HCT116 (cell line): ENCODE measurements around the gene PRRX1. TPM values are rescaled to one million over a fixed set of nuclear protein-coding genes. Genes with fewer than 3 reads are reported as not detected.

ENCODE experiments used
- ATAC-seq: fragments of 200-7000 bp; cut with Tn5 transposase; 2 replicates; pipeline ENCODE4 v1.9.1; 2020; ENCODE audit warnings: mild to moderate bottlenecking, moderate library complexity
- BruUV-seq: library from RNA; stranded (reverse); fragments of 400-500 nt; replicated peaks from 2 replicates; lab custom pipeline; 2021; lab: Mats Ljungman, UMichigan
- CTCF ChIA-PET: fragments of 300-600 bp; sonication (Branson Sonifier 250); formaldehyde crosslinking; loops from one replicate; lab custom pipeline; 2021; ENCODE audit warnings: antibody characterized with exemption; lab: Charles Lee
- POLR2A ChIA-PET: fragments of 300-600, 350-600 bp; sonication (Branson Sonifier 250); formaldehyde crosslinking; loops from one replicate; lab custom pipeline; 2021; ENCODE audit warnings: antibody characterized with exemption; lab: Charles Lee
- RAD21 ChIA-PET, 2 experiments: fragments of 300-600 bp; sonication (Branson Sonifier 250); formaldehyde crosslinking; loops; one replicate each; lab custom pipeline; 2023; ENCODE audit warnings: low total read pairs in 2 of 2; ENCODE audit not compliant: uncharacterized antibody in 2 of 2, unreplicated experiment in 2 of 2, low non-redundant PET in 1 of 2; lab: Charles Lee
- DNase-seq: peaks from one replicate; pipeline ENCODE4 v3.0.0-alpha.2; 2010; ENCODE audit warnings: low read depth, low spot score
- H2AFZ ChIP-seq: fragments of 200-600 bp; shearing (Covaris generic), sonication (generic); 2 replicates; pipeline ENCODE4 v1.6.1; 2017; ENCODE audit warnings: low read depth, mixed run types, mixed read lengths, antibody characterized with exemption, low read length; ENCODE audit not compliant: poor library complexity, severe bottlenecking
- H3K27ac ChIP-seq: 2 replicates; pipeline ENCODE4 v1.5.1; 2012; ENCODE audit warnings: low read depth, low read length
- H3K27me3 ChIP-seq: fragments of 200-600 bp; sonication (generic); 2 replicates; pipeline ENCODE4 v1.6.1; 2016; ENCODE audit warnings: mixed run types, low read length, mixed read lengths; ENCODE audit not compliant: insufficient read depth
- H3K36me3 ChIP-seq, 2 experiments: fragments of 200-500 bp in 1 of 2; fragments of 200-600 bp in 1 of 2; sonication (Bioruptor generic) in 1 of 2; sonication (generic) in 1 of 2; 2 replicates each; pipeline versions ENCODE4 v1.5.1 to v1.6.1; 2014 to 2016; ENCODE audit warnings: low read length in 2 of 2, inconsistent platforms in 1 of 2, mixed read lengths in 1 of 2, mixed run types in 1 of 2; ENCODE audit not compliant: insufficient read depth in 2 of 2, control insufficient read depth in 1 of 2
- H3K4me1 ChIP-seq, 2 experiments: fragments of 200-600 bp in 1 of 2; sonication (generic) in 1 of 2; 2 replicates each; pipeline versions ENCODE4 v1.5.1 to v1.6.1; 2012 to 2017; ENCODE audit warnings: low read length in 2 of 2, inconsistent platforms in 1 of 2, mild to moderate bottlenecking in 1 of 2, mixed read lengths in 1 of 2, mixed run types in 1 of 2, moderate library complexity in 1 of 2; ENCODE audit not compliant: insufficient read depth in 2 of 2, control insufficient read depth in 1 of 2
- H3K4me2 ChIP-seq: fragments of 200-600 bp; sonication (generic); 2 replicates; pipeline ENCODE4 v1.6.1; 2017; ENCODE audit warnings: mixed run types, low read length, mixed read lengths
- H3K4me3 ChIP-seq, 2 experiments: fragments of 200-600 bp in 1 of 2; sonication (generic) in 1 of 2; replicated peaks in 1 of 2; 2 replicates each; pipeline ENCODE4 v1.5.1; 2011 to 2016; ENCODE audit warnings: low read length in 2 of 2, control low read depth in 1 of 2, low read depth in 1 of 2, mild to moderate bottlenecking in 1 of 2, mixed read lengths in 1 of 2, mixed run types in 1 of 2
- H3K79me2 ChIP-seq: fragments of 200-600 bp; sonication (generic); 2 replicates; pipeline ENCODE4 v1.6.1; 2017; ENCODE audit warnings: mild to moderate bottlenecking, mixed run types, low read length, moderate library complexity, mixed read lengths; ENCODE audit not compliant: insufficient read depth
- H3K9ac ChIP-seq: fragments of 200-600 bp; sonication (generic); 2 replicates; pipeline ENCODE4 v1.6.1; 2016; ENCODE audit warnings: low read length, mixed read lengths
- H3K9me2 ChIP-seq: fragments of 200-600 bp; sonication (generic), shearing (Covaris generic); 2 replicates; pipeline ENCODE4 v1.6.1; 2017; ENCODE audit warnings: mixed run types, mild to moderate bottlenecking, moderate library complexity; ENCODE audit not compliant: insufficient read depth
- H3K9me3 ChIP-seq, 2 experiments: fragments of 200-500 bp in 1 of 2; fragments of 200-600 bp in 1 of 2; sonication (Bioruptor generic) in 1 of 2; sonication (generic) in 1 of 2; 2 replicates each; pipeline ENCODE4 v1.6.1; 2014 to 2017; ENCODE audit warnings: low read length in 2 of 2, mixed read lengths in 2 of 2, inconsistent platforms in 1 of 2, low read depth in 1 of 2, mild to moderate bottlenecking in 1 of 2, mixed run types in 1 of 2, moderate library complexity in 1 of 2; ENCODE audit not compliant: control insufficient read depth in 1 of 2, insufficient read depth in 1 of 2
- H4K20me1 ChIP-seq: fragments of 200-600 bp; sonication (generic), shearing (Covaris generic); 2 replicates; pipeline ENCODE4 v1.6.1; 2017; ENCODE audit warnings: mixed run types, mild to moderate bottlenecking, moderate library complexity; ENCODE audit not compliant: insufficient read depth
- ATF3 ChIP-seq: IDR thresholded peaks from 2 replicates; pipeline ENCODE4 v1.6.1; 2012
- CEBPB ChIP-seq: IDR thresholded peaks from 2 replicates; pipeline ENCODE4 v1.6.1; 2012; ENCODE audit warnings: low read depth
- EGR1 ChIP-seq: IDR thresholded peaks from 2 replicates; pipeline ENCODE4 v1.6.1; 2012; ENCODE audit warnings: low read depth
- EZH2 ChIP-seq: fragments of 200-600 bp; sonication (generic); IDR thresholded peaks from 2 replicates; pipeline ENCODE4 v1.6.1; 2017; ENCODE audit warnings: antibody characterized with exemption, mixed run types
- REST ChIP-seq: IDR thresholded peaks from 2 replicates; pipeline ENCODE4 v1.6.1; 2012; ENCODE audit warnings: low read depth
- SIN3A ChIP-seq: IDR thresholded peaks from 2 replicates; pipeline ENCODE4 v1.6.1; 2012; ENCODE audit warnings: low read depth
- TCF7L2 ChIP-seq: IDR thresholded peaks from 2 replicates; pipeline ENCODE4 v1.7.0; 2011; ENCODE audit warnings: borderline replicate concordance, inconsistent platforms; ENCODE audit not compliant: insufficient read depth, insufficient read length; ENCODE audit errors: extremely low read depth
- YY1 ChIP-seq: IDR thresholded peaks from 2 replicates; pipeline ENCODE4 v1.6.1; 2011; ENCODE audit warnings: low read length, low read depth, moderate library complexity, mild to moderate bottlenecking; ENCODE audit not compliant: insufficient replicate concordance; ENCODE audit errors: extremely low read depth
- ZBTB33 ChIP-seq: IDR thresholded peaks from 2 replicates; pipeline ENCODE4 v1.6.1; 2011; ENCODE audit warnings: mild to moderate bottlenecking, low read length, moderate library complexity; ENCODE audit not compliant: insufficient replicate concordance; ENCODE audit errors: extremely low read depth
- intact Hi-C: fragments of 100-400 bp; cut with micrococcal nuclease; formaldehyde crosslinking; loops from 2 replicates; pipeline ENCODE4 v1.10.0; 2022
- total RNA-seq: library from RNA; stranded (reverse); gene quantifications from one replicate; pipeline ENCODE4 v1.2.1, GENCODE V29; 2021; ENCODE audit not compliant: unreplicated experiment

PRRX1 gene
- total RNA-seq, 1 experiment from 2014 or later: 0.37 TPM

- no TSS peak for BruUV-seq
- Histone ChIP-seq H2AFZ (no peak overlapping the region), H4K20me1 (no peaks in the 10 kb centered on the region), H3K4me2 (no peak overlapping the region), H3K4me1 (no peaks in the 10 kb centered on the region)
- no peak for ATAC-seq
- TF ChIP-seq EZH2: no peak
- TF ChIP-seq TCF7L2: no peak
- no peak for TF ChIP-seq CEBPB
- TF ChIP-seq YY1: no peak
- no peak for TF ChIP-seq EGR1
- no peak for TF ChIP-seq ZBTB33
- TF ChIP-seq ATF3: no peak
- no peak for TF ChIP-seq REST
- TF ChIP-seq SIN3A: no peak
- TF ChIP-seq, all 23 proteins: peak for 0
- no peaks in the 10 kb centered on the region for H3K9me3 ChIP-seq
- DNase-seq: no peak
- H3K9me2 ChIP-seq: no peaks in the 10 kb centered on the region
- no peak overlapping the region for H3K9ac ChIP-seq
- H3K27me3 ChIP-seq: no peaks in the 10 kb centered on the region
- POLR2A ChIA-PET: no interaction called here
- intact Hi-C loops: no loop called here
- no peak overlapping the region for H3K4me3 ChIP-seq
- H3K36me3 ChIP-seq: no peaks in the 10 kb centered on the region
- no peaks in the 10 kb centered on the region for H3K79me2 ChIP-seq
- RAD21 ChIA-PET: no interaction called here
- CTCF ChIA-PET: no interaction called here
- no peak overlapping the region for H3K27ac ChIP-seq
These were observed 29.0 kb upstream of the PRRX1 start for GRCh38 chr1:170634824-170635410.
